Neural cell (in vitro differentiated cells): ENCODE results near the gene SAT2. TPM values are rescaled to one million over a fixed set of nuclear protein-coding genes. Genes with fewer than 3 reads are reported as not detected.

Source experiments
- H2AFZ ChIP-seq: fragments of 200-600, 300-800 bp; sonication (generic), shearing (Covaris generic); 2 replicates; pipeline ENCODE4 v1.6.0; 2014; ENCODE audit warnings: low read depth, mild to moderate bottlenecking, antibody characterized with exemption, low read length, moderate library complexity
- H3F3A ChIP-seq: fragments of 200-600 bp; shearing (Covaris generic); 2 replicates; pipeline ENCODE4 v1.6.1; 2016; ENCODE audit warnings: mild to moderate bottlenecking, moderate library complexity, mixed read lengths, antibody characterized with exemption, low read length; ENCODE audit not compliant: insufficient read depth, poor library complexity, severe bottlenecking
- H3K27ac ChIP-seq: fragments of 200-600, 300-800 bp; sonication (generic), shearing (Covaris generic); 2 replicates; pipeline ENCODE4 v1.5.1; 2014; ENCODE audit warnings: mild to moderate bottlenecking, low read length, moderate library complexity
- H3K27me3 ChIP-seq: fragments of 300-800, 200-600 bp; sonication (generic), shearing (Covaris generic); 2 replicates; pipeline ENCODE4 v1.6.0; 2014; ENCODE audit warnings: mild to moderate bottlenecking, low read depth, low read length, moderate library complexity; ENCODE audit not compliant: insufficient read depth
- H3K36me3 ChIP-seq: fragments of 300-800, 200-600 bp; sonication (generic), shearing (Covaris generic); 2 replicates; pipeline ENCODE4 v1.5.1; 2014; ENCODE audit warnings: mild to moderate bottlenecking, antibody characterized with exemption, low read length, moderate library complexity; ENCODE audit not compliant: insufficient read depth
- H3K4me2 ChIP-seq: fragments of 300-800, 200-600 bp; sonication (generic), shearing (Covaris generic); 2 replicates; pipeline ENCODE4 v1.6.0; 2014; ENCODE audit warnings: mild to moderate bottlenecking, low read length
- H3K4me3 ChIP-seq: fragments of 300-800, 200-600 bp; sonication (generic), shearing (Covaris generic); 2 replicates; pipeline ENCODE4 v1.5.1; 2014; ENCODE audit warnings: mild to moderate bottlenecking, low read length, moderate library complexity
- H3K79me2 ChIP-seq: fragments of 200-600 bp; shearing (Covaris generic); replicated peaks from 2 replicates; pipeline ENCODE4 v1.6.0; 2014; ENCODE audit warnings: mild to moderate bottlenecking, low read length, moderate library complexity; ENCODE audit not compliant: insufficient read depth
- H3K9ac ChIP-seq: fragments of 300-800, 200-600 bp; sonication (generic), shearing (Covaris generic); 2 replicates; pipeline ENCODE4 v1.6.1; 2016; ENCODE audit warnings: mild to moderate bottlenecking, low read length, mixed read lengths
- H3K9me2 ChIP-seq: fragments of 200-600 bp; shearing (Covaris generic); 2 replicates; pipeline ENCODE4 v1.6.1; 2016; ENCODE audit warnings: mild to moderate bottlenecking, low read length, mixed read lengths; ENCODE audit not compliant: insufficient read depth
- H3K9me3 ChIP-seq: fragments of 200-600, 300-800 bp; sonication (generic), shearing (Covaris generic); 2 replicates; pipeline ENCODE4 v1.6.1; 2016; ENCODE audit warnings: mild to moderate bottlenecking, mixed run types, low read length, moderate library complexity, mixed read lengths
- H4K20me1 ChIP-seq: fragments of 200-600 bp; shearing (Covaris generic); 2 replicates; pipeline ENCODE4 v1.6.1; 2016; ENCODE audit warnings: mild to moderate bottlenecking, mixed run types; ENCODE audit not compliant: insufficient read depth
- EP300 ChIP-seq: fragments of 450-650 bp; conservative IDR thresholded peaks from 2 replicates; pipeline ENCODE4 v1.6.1; 2014; ENCODE audit warnings: antibody characterized with exemption, mild to moderate bottlenecking, moderate library complexity; ENCODE audit not compliant: poor library complexity, severe bottlenecking
- EZH2 ChIP-seq: fragments of 200-600, 300-800 bp; shearing (Covaris generic), sonication (generic); IDR thresholded peaks from 2 replicates; pipeline ENCODE4 v1.6.1; 2014; ENCODE audit warnings: antibody characterized with exemption, low read length, borderline replicate concordance, mild to moderate bottlenecking; ENCODE audit not compliant: insufficient read depth, poor library complexity, severe bottlenecking
- MXI1 ChIP-seq: fragments of 450-650 bp; conservative IDR thresholded peaks from 2 replicates; pipeline ENCODE4 v1.6.1; 2014; ENCODE audit warnings: antibody characterized with exemption, mild to moderate bottlenecking; ENCODE audit not compliant: poor library complexity, severe bottlenecking
- POLR2AphosphoS5 ChIP-seq: IDR thresholded peaks from 2 replicates; pipeline ENCODE4 v1.6.1; 2012
- RAD21 ChIP-seq: fragments of 450-650 bp; conservative IDR thresholded peaks from 2 replicates; pipeline ENCODE4 v1.6.1; 2014; ENCODE audit warnings: antibody characterized with exemption, mild to moderate bottlenecking, moderate library complexity
- SMC3 ChIP-seq: fragments of 450-650 bp; conservative IDR thresholded peaks from 2 replicates; pipeline ENCODE4 v1.6.1; 2014; ENCODE audit warnings: antibody characterized with exemption, mild to moderate bottlenecking, moderate library complexity; ENCODE audit not compliant: poor library complexity
- TAF1 ChIP-seq: IDR thresholded peaks from 2 replicates; pipeline ENCODE4 v1.6.1; 2012; ENCODE audit warnings: low read depth
- polyA plus RNA-seq: library from polyadenylated mRNA; depleted of rRNA; stranded (reverse); fragments of >200 nt; gene quantifications from 2 replicates; pipeline ENCODE4 v1.2.3, GENCODE V29; 2014
- TF ChIP-seq, protein P1 (sequence below): fragments of 450-650 bp; IDR thresholded peaks from 2 replicates; pipeline ENCODE4 v1.5.1; 2014; ENCODE audit warnings: antibody characterized with exemption, mild to moderate bottlenecking, moderate library complexity; ENCODE audit not compliant: poor library complexity, severe bottlenecking
- TF ChIP-seq, protein P2 (sequence below): IDR thresholded peaks from 2 replicates; pipeline ENCODE4 v1.6.1; 2012; ENCODE audit warnings: borderline replicate concordance

SAT2 gene
- polyA plus RNA-seq, 1 donor from 2014 or later, result 303 TPM

DNA sequence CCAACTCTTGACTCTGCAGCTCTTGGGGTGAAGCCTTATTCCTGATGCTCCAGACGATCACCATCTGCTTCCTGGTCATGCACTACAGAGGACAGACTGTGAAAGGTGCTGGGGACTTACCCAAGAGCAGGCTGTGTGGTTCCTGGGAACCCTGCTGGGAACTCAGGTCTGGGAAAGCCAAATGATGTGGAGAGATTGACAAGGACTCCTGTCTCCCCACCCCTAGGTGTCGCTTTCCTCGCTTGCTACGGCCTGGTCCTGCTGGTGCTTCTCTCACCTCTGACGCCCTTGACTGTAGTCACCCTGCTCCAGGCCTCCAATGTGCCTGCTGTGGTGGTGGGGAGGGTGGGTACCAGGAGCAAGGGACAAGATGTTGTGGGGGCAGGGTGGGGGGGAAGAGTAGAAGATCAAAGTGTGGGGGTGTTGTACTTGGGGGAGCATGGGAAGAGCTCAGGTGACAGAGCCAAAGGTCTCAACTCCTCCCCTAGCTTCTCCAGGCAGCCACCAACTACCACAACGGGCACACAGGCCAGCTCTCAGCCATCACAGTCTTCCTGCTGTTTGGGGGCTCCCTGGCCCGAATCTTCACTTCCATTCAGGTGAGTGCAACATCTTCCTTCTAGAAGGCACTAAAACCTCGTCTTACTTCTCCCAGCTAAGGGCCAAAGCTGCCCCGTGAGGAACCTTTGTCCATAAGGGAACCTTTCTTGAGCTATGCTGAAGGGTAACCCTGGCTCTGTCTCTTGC lies 40.8 kb downstream of the SAT2 start:
- H3K27me3 ChIP-seq, result no peaks in the 10 kb centered on the region
- no peaks in the 10 kb centered on the region for H3K9me2 ChIP-seq
- no peaks in the 10 kb centered on the region for H4K20me1 ChIP-seq
- no peak overlapping the region for H3K4me2 ChIP-seq
- H3K4me3 ChIP-seq, result no peak overlapping the region
- H3K79me2 ChIP-seq, result no peaks in the 10 kb centered on the region
- no peaks in the 10 kb centered on the region for H3K36me3 ChIP-seq
- TF ChIP-seq MXI1, result no peak
- no peak for TF ChIP-seq TAF1
- no peak for TF ChIP-seq RAD21
- TF ChIP-seq POLR2AphosphoS5, result no peak
- TF ChIP-seq EZH2, result no peak
- no peak for TF ChIP-seq SMC3
- TF ChIP-seq, protein P1, sequence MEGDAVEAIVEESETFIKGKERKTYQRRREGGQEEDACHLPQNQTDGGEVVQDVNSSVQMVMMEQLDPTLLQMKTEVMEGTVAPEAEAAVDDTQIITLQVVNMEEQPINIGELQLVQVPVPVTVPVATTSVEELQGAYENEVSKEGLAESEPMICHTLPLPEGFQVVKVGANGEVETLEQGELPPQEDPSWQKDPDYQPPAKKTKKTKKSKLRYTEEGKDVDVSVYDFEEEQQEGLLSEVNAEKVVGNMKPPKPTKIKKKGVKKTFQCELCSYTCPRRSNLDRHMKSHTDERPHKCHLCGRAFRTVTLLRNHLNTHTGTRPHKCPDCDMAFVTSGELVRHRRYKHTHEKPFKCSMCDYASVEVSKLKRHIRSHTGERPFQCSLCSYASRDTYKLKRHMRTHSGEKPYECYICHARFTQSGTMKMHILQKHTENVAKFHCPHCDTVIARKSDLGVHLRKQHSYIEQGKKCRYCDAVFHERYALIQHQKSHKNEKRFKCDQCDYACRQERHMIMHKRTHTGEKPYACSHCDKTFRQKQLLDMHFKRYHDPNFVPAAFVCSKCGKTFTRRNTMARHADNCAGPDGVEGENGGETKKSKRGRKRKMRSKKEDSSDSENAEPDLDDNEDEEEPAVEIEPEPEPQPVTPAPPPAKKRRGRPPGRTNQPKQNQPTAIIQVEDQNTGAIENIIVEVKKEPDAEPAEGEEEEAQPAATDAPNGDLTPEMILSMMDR, result no peak
- no peak for TF ChIP-seq EP300
- TF ChIP-seq, protein P2, sequence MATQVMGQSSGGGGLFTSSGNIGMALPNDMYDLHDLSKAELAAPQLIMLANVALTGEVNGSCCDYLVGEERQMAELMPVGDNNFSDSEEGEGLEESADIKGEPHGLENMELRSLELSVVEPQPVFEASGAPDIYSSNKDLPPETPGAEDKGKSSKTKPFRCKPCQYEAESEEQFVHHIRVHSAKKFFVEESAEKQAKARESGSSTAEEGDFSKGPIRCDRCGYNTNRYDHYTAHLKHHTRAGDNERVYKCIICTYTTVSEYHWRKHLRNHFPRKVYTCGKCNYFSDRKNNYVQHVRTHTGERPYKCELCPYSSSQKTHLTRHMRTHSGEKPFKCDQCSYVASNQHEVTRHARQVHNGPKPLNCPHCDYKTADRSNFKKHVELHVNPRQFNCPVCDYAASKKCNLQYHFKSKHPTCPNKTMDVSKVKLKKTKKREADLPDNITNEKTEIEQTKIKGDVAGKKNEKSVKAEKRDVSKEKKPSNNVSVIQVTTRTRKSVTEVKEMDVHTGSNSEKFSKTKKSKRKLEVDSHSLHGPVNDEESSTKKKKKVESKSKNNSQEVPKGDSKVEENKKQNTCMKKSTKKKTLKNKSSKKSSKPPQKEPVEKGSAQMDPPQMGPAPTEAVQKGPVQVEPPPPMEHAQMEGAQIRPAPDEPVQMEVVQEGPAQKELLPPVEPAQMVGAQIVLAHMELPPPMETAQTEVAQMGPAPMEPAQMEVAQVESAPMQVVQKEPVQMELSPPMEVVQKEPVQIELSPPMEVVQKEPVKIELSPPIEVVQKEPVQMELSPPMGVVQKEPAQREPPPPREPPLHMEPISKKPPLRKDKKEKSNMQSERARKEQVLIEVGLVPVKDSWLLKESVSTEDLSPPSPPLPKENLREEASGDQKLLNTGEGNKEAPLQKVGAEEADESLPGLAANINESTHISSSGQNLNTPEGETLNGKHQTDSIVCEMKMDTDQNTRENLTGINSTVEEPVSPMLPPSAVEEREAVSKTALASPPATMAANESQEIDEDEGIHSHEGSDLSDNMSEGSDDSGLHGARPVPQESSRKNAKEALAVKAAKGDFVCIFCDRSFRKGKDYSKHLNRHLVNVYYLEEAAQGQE, result no peak
- H3K9me3 ChIP-seq, result no peaks in the 10 kb centered on the region
- no peak overlapping the region for H3K27ac ChIP-seq
- H2AFZ ChIP-seq, result no peak overlapping the region
- H3F3A ChIP-seq, result no peaks in the 10 kb centered on the region
- no peak overlapping the region for H3K9ac ChIP-seq

DNA sequence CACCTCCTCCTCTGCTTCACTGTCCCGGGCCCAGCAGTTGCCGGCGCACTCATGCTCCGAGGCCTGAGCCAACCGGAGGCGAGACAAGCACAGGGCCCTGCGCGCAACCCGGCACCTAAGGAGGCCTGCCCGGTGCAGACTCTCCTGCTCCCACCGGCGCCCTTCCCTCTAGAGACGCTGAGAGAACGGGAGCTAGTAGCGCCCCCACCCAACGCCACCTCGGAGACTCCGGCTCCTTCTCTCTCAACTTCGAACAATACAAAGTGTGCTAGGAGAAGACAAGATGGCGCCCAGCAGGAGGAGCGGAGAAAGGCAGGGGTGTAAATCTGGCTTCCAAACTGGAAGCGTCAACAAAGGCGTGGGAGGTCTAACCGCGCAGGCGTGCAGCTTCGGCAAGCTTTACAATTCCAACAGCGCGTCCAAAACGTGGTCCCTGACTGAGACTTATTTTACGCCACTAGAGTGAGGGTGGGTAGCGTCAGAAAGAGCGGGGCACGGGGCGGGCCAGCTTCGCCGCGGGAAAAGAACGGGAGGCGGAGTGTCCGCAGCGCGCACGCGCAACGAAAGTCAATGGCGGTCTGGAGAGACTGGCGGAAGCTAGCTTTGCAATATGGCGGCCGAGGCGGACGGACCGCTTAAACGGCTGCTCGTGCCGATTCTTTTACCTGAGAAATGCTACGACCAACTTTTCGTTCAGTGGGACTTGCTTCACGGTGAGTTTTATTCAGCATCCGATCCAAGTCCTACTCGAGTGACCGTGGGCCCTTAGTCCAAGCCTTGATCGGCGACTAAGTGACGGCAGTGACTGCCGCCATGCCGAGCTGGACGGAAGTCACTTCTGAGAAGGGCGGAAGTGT lies 44.1 kb downstream of the SAT2 start, which contains the start of gene MPDU1:
Gene MPDU1, plus strand, starts transcription at position 600 of the 857 bp plus-strand sequence. Its CDS starts 11 bp downstream, at position 611.
- H3K4me3 ChIP-seq, result peak within 1 kb of the TSS; percentile 69
- no peaks in the 10 kb centered on the region for H4K20me1 ChIP-seq
- H3K9ac ChIP-seq, result peak within 1 kb of the TSS; percentile 78
- no peaks in the 10 kb centered on the region for H3K79me2 ChIP-seq
- TF ChIP-seq, protein P2, result peak; percentile 94
- TF ChIP-seq EZH2, result no peak
- TF ChIP-seq RAD21, result no peak
- TF ChIP-seq, protein P1, result peak; percentile 12
- no peak for TF ChIP-seq SMC3
- peak; percentile 95 for TF ChIP-seq TAF1
- no peak for TF ChIP-seq EP300
- TF ChIP-seq MXI1, result peak; percentile 98
- peak; percentile 79 for TF ChIP-seq POLR2AphosphoS5
- H3K9me2 ChIP-seq, result no peaks in the 10 kb centered on the region
- H3K27me3 ChIP-seq, result no peaks in the 10 kb centered on the region
- H3K9me3 ChIP-seq, result no peaks in the 10 kb centered on the region
- H2AFZ ChIP-seq, result peak within 1 kb of the TSS; percentile 7
- H3F3A ChIP-seq, result no peaks in the 10 kb centered on the region
- no peaks in the 10 kb centered on the region for H3K36me3 ChIP-seq
- peak within 1 kb of the TSS; percentile 52 for H3K4me2 ChIP-seq
- H3K27ac ChIP-seq, result peak within 1 kb of the TSS; percentile 90
